H9 (cell line): Measurements from ENCODE around the gene RDH11. TPM values are rescaled to one million over a fixed set of nuclear protein-coding genes. Genes with fewer than 3 reads are reported as not detected.
"Not testable (repeated sequence)": the region's sequence is repeated elsewhere in the genome, so short reads cannot be mapped to it uniquely, and the experiment has no call there.

Experiments used
- DNase-seq: peaks from one replicate; pipeline ENCODE4 v3.0.0-alpha.2; 2017
- H2AFZ ChIP-seq: one replicate; pipeline ENCODE4 v1.6.1; 2013; ENCODE audit warnings: mild to moderate bottlenecking, low read length, control low read depth, moderate library complexity
- H2AK5ac ChIP-seq: 2 replicates; pipeline ENCODE4 v1.6.1; 2013; ENCODE audit warnings: low read length, control low read depth, mixed read lengths; ENCODE audit not compliant: insufficient read length
- H2BK120ac ChIP-seq: one replicate; pipeline ENCODE4 v1.6.1; 2013; ENCODE audit warnings: low read depth, mild to moderate bottlenecking, low read length, control low read depth, inconsistent platforms; ENCODE audit not compliant: poor library complexity, severe bottlenecking
- H2BK12ac ChIP-seq: 2 replicates; pipeline ENCODE4 v1.6.1; 2013; ENCODE audit warnings: low read length, control low read depth, mixed read lengths, low read depth; ENCODE audit not compliant: insufficient read length
- H2BK15ac ChIP-seq: 2 replicates; pipeline ENCODE4 v1.6.1; 2013; ENCODE audit warnings: low read depth, low read length, control low read depth
- H2BK20ac ChIP-seq: one replicate; pipeline ENCODE4 v1.6.1; 2013; ENCODE audit warnings: low read depth, mild to moderate bottlenecking, low read length, control low read depth, inconsistent platforms; ENCODE audit not compliant: poor library complexity, severe bottlenecking
- H2BK5ac ChIP-seq: 2 replicates; pipeline ENCODE4 v1.6.1; 2013; ENCODE audit warnings: low read length, control low read depth, mixed read lengths; ENCODE audit not compliant: insufficient read length
- H3K14ac ChIP-seq: 2 replicates; pipeline ENCODE4 v1.6.1; 2013; ENCODE audit warnings: low read length, control low read depth; ENCODE audit not compliant: insufficient read depth
- H3K18ac ChIP-seq: 2 replicates; pipeline ENCODE4 v1.6.1; 2013; ENCODE audit warnings: low read depth, mild to moderate bottlenecking, mixed read lengths, low read length, control low read depth; ENCODE audit not compliant: insufficient read length
- H3K23ac ChIP-seq: 2 replicates; pipeline ENCODE4 v1.6.1; 2013; ENCODE audit warnings: low read length, control low read depth, mixed read lengths, low read depth; ENCODE audit not compliant: insufficient read length
- H3K23me2 ChIP-seq: 2 replicates; pipeline ENCODE4 v1.6.1; 2013; ENCODE audit warnings: low read depth, mild to moderate bottlenecking, mixed read lengths, low read length, control low read depth; ENCODE audit not compliant: insufficient read length, poor library complexity, severe bottlenecking
- H3K27ac ChIP-seq: 2 replicates; pipeline ENCODE4 v1.5.1; 2013; ENCODE audit warnings: low read length, control low read depth, mixed read lengths, low read depth; ENCODE audit not compliant: insufficient read length
- H3K27me3 ChIP-seq: 2 replicates; pipeline ENCODE4 v1.6.1; 2013; ENCODE audit warnings: low read length, control low read depth, inconsistent platforms; ENCODE audit not compliant: insufficient read depth
- H3K4ac ChIP-seq: 2 replicates; pipeline ENCODE4 v1.6.1; 2013; ENCODE audit warnings: low read depth, mild to moderate bottlenecking, control low read depth, inconsistent platforms, low read length, moderate library complexity
- H3K4me1 ChIP-seq: 2 replicates; pipeline ENCODE4 v1.6.1; 2013; ENCODE audit warnings: low read length, control low read depth, inconsistent platforms; ENCODE audit not compliant: insufficient read depth
- H3K4me2 ChIP-seq: 2 replicates; pipeline ENCODE4 v1.6.1; 2013; ENCODE audit warnings: low read length, control low read depth, mixed read lengths; ENCODE audit not compliant: insufficient read length, insufficient read depth
- H3K56ac ChIP-seq: 2 replicates; pipeline ENCODE4 v1.6.1; 2013; ENCODE audit warnings: low read depth, mild to moderate bottlenecking, mixed read lengths, low read length, control low read depth; ENCODE audit not compliant: insufficient read length
- H3K79me1 ChIP-seq: 2 replicates; pipeline ENCODE4 v1.6.1; 2013; ENCODE audit warnings: low read depth, mild to moderate bottlenecking, moderate library complexity, low read length, control low read depth, inconsistent platforms; ENCODE audit not compliant: insufficient read depth, poor library complexity, severe bottlenecking
- H3K79me2 ChIP-seq: 2 replicates; pipeline ENCODE4 v1.6.1; 2013; ENCODE audit warnings: low read length, control low read depth, inconsistent platforms; ENCODE audit not compliant: insufficient read depth
- H3K9ac ChIP-seq: 2 replicates; pipeline ENCODE4 v1.6.1; 2013; ENCODE audit warnings: low read length, control low read depth, mixed read lengths; ENCODE audit not compliant: insufficient read length; ENCODE audit errors: extremely low read depth
- H3K9me3 ChIP-seq: one replicate; pipeline ENCODE4 v1.6.1; 2013; ENCODE audit warnings: low read depth, low read length, inconsistent platforms; ENCODE audit not compliant: control insufficient read depth
- H3T11ph ChIP-seq: one replicate; pipeline ENCODE4 v1.6.1; 2013; ENCODE audit warnings: mild to moderate bottlenecking, low read length, control low read depth, inconsistent platforms
- H4K20me1 ChIP-seq: one replicate; pipeline ENCODE4 v1.6.1; 2013; ENCODE audit not compliant: control insufficient read depth, insufficient read length, insufficient read depth
- H4K5ac ChIP-seq: 2 replicates; pipeline ENCODE4 v1.6.1; 2013; ENCODE audit warnings: low read depth, mild to moderate bottlenecking, mixed read lengths, low read length, control low read depth; ENCODE audit not compliant: insufficient read length
- H4K8ac ChIP-seq: replicated peaks from 2 replicates; pipeline ENCODE4 v1.6.1; 2013; ENCODE audit warnings: low read length, control low read depth, mixed read lengths, low read depth; ENCODE audit not compliant: insufficient read length
- H4K91ac ChIP-seq: 2 replicates; pipeline ENCODE4 v1.6.1; 2013; ENCODE audit warnings: low read depth, mild to moderate bottlenecking, moderate library complexity, mixed read lengths, low read length, control low read depth; ENCODE audit not compliant: insufficient read length
- H3K27ac Mint-ChIP-seq, 3 experiments: 2 replicates in 2 of 3; 3 replicates in 1 of 3; pipeline ENCODE4 v1.8.0; 2020 to 2021; ENCODE audit warnings: mixed read lengths in 3 of 3, mild to moderate bottlenecking in 1 of 3, moderate library complexity in 1 of 3
- H3K27me3 Mint-ChIP-seq: 2 replicates; pipeline ENCODE4 v1.8.0; 2021; ENCODE audit warnings: low read depth, mild to moderate bottlenecking, moderate library complexity, mixed read lengths
- H3K36me3 Mint-ChIP-seq, 3 experiments: 2 replicates in 2 of 3; 3 replicates in 1 of 3; pipeline ENCODE4 v1.8.0; 2020 to 2021; ENCODE audit warnings: low read depth in 3 of 3, mixed read lengths in 3 of 3; ENCODE audit not compliant: insufficient read depth in 1 of 3
- H3K4me1 Mint-ChIP-seq, 2 experiments: 2 replicates each; pipeline ENCODE4 v1.8.0; 2020; ENCODE audit warnings: mixed read lengths in 2 of 2
- H3K4me3 Mint-ChIP-seq, 2 experiments: 2 replicates in 1 of 2; 3 replicates in 1 of 2; pipeline ENCODE4 v1.8.0; 2020 to 2021; ENCODE audit warnings: mild to moderate bottlenecking in 2 of 2, mixed read lengths in 2 of 2, moderate library complexity in 1 of 2
- H3K9me3 Mint-ChIP-seq, 2 experiments: 2 replicates in 1 of 2; 3 replicates in 1 of 2; pipeline ENCODE4 v1.8.0; 2020; ENCODE audit warnings: mild to moderate bottlenecking in 2 of 2, mixed read lengths in 2 of 2, moderate library complexity in 1 of 2
- CTCF ChIP-seq: fragments of 200-600 bp; sonication (generic); conservative IDR thresholded peaks from 3 replicates; pipeline ENCODE4 v1.8.0; 2021; ENCODE audit warnings: antibody characterized with exemption, mild to moderate bottlenecking
- WGBS: extraction: QIAGEN DNeasy Blood & Tissue Kit; methylation state at CpG from one replicate; pipeline ENCODE4 v1.1.7; 2013; ENCODE audit warnings: missing lambda C conversion rate, low lambda C conversion rate, mixed read lengths; ENCODE audit not compliant: insufficient read length; ENCODE audit errors: extremely low coverage; 5-methylcytosine and 5-hydroxymethylcytosine counted together
- total RNA-seq: library from RNA; stranded (reverse); gene quantifications from 2 replicates; pipeline ENCODE4 v1.2.1, GENCODE V29; 2021

Gene RDH11
- total RNA-seq, 1 experiment from 2014 or later, result 83.4 TPM

- Mint-ChIP-seq H3K4me1 (peaks cover 3 to 5% of the 10 kb centered on the region in 2 experiments), H3K4me3 (no peak overlapping the region), H3K9me3 (peaks cover 13 to 20% of the 10 kb centered on the region in 2 experiments), H3K36me3 (no peaks in the 10 kb centered on the region; a peak in 1 of 7 replicates), H3K27ac (no peak overlapping the region), H3K27me3 (no peaks in the 10 kb centered on the region)
- WGBS, result no CpG with 5 or more reads among the region's 3 CpGs
- no peaks in the 10 kb centered on the region for H3K79me1 ChIP-seq
- no peaks in the 10 kb centered on the region for H3K23me2 ChIP-seq
- no peak overlapping the region for H3K14ac ChIP-seq
- H3K18ac ChIP-seq, result no peak overlapping the region
- H3K9ac ChIP-seq, result no peak overlapping the region
- no peak overlapping the region for H2BK120ac ChIP-seq
- H3K4me1 ChIP-seq, result no peaks in the 10 kb centered on the region
- no peak overlapping the region for H4K8ac ChIP-seq
- H4K91ac ChIP-seq, result no peak overlapping the region
- H3K9me3 ChIP-seq, result peaks cover 5% of the 10 kb centered on the region
- H3K4ac ChIP-seq, result no peak overlapping the region
- H2BK5ac ChIP-seq, result no peak overlapping the region
- H3K79me2 ChIP-seq, result no peaks in the 10 kb centered on the region
- TF ChIP-seq CTCF, result no peak
- H3K56ac ChIP-seq, result no peak overlapping the region
- H3K23ac ChIP-seq, result no peak overlapping the region
- H3K27me3 ChIP-seq, result no peaks in the 10 kb centered on the region
- no peak overlapping the region for H3T11ph ChIP-seq
- no peak overlapping the region for H2BK15ac ChIP-seq
- H3K4me2 ChIP-seq, result no peak overlapping the region
- H2BK20ac ChIP-seq, result no peak overlapping the region
- H4K5ac ChIP-seq, result no peak overlapping the region
- H2AK5ac ChIP-seq, result no peak overlapping the region
- DNase-seq, result no peak
- no peak overlapping the region for H3K27ac ChIP-seq
- no peak overlapping the region for H2BK12ac ChIP-seq
- H2AFZ ChIP-seq, result no peak overlapping the region
- H4K20me1 ChIP-seq, result no peaks in the 10 kb centered on the region
Measured at GRCh38 chr14:67703997-67704396, 8.4 kb upstream of the RDH11 start.

- not testable (repeated sequence) for H3K79me2 ChIP-seq, H4K20me1 ChIP-seq, DNase-seq, H3K4ac ChIP-seq, H2BK12ac ChIP-seq, H3K79me1 ChIP-seq, H3K27ac Mint-ChIP-seq, H2BK120ac ChIP-seq, H2BK5ac ChIP-seq, H4K91ac ChIP-seq, H4K5ac ChIP-seq, H3T11ph ChIP-seq, H4K8ac ChIP-seq, H3K56ac ChIP-seq, H3K4me2 ChIP-seq, H2BK20ac ChIP-seq, H3K36me3 Mint-ChIP-seq, H3K4me1 ChIP-seq, H2AK5ac ChIP-seq, H3K23ac ChIP-seq, H2AFZ ChIP-seq, H3K18ac ChIP-seq, H3K9me3 Mint-ChIP-seq, H3K4me1 Mint-ChIP-seq, H3K9ac ChIP-seq, H3K27me3 ChIP-seq, H3K4me3 Mint-ChIP-seq, H3K27ac ChIP-seq, H2BK15ac ChIP-seq, H3K23me2 ChIP-seq, H3K27me3 Mint-ChIP-seq, H3K9me3 ChIP-seq, H3K14ac ChIP-seq
- WGBS, result no CpG with 5 or more reads among the region's 8 CpGs
Measured at GRCh38 chr14:67701492-67701891, 5.9 kb upstream of the RDH11 start, which contains the start of gene RDH12. TSS of gene RDH12 (plus strand) at chr14:67701886. CDS start at chr14:67722643, 20,757 bp downstream.
